K562 (cell line): ENCODE data around the gene LCE2D.

Experiments used
- ARNT ChIP-seq, 2 experiments: fragments of 450-650 bp; IDR thresholded peaks; 2 replicates each; pipeline ENCODE4 v1.6.1; 2016; ENCODE audit warnings: mild to moderate bottlenecking in 1 of 2
- CTCF ChIP-seq, 3 experiments: IDR thresholded peaks in 2 of 3; conservative IDR thresholded peaks in 1 of 3; 2 replicates each; pipeline ENCODE4 v1.5.1; 2011 to 2012; ENCODE audit warnings: low read length in 3 of 3, mild to moderate bottlenecking in 3 of 3, control low read depth in 2 of 3, improper control_type of control experiment in 1 of 3, inconsistent platforms in 1 of 3, low read depth in 1 of 3, mixed read lengths in 1 of 3, moderate library complexity in 1 of 3; ENCODE audit not compliant: insufficient read depth in 2 of 3
- CUX1 ChIP-seq: fragments of 200-800 bp; sonication (Bioruptor generic); IDR thresholded peaks from 2 replicates; pipeline ENCODE4 v1.6.1; 2016; ENCODE audit warnings: missing genetic modification characterization, missing compliant biosample characterization
- EWSR1 ChIP-seq: fragments of 450-650 bp; IDR thresholded peaks from 2 replicates; pipeline ENCODE4 v1.6.1; 2018; ENCODE audit warnings: borderline replicate concordance, mild to moderate bottlenecking, low read depth, moderate library complexity; ENCODE audit not compliant: partially characterized antibody
- MEIS2 ChIP-seq: fragments of 450-650 bp; IDR thresholded peaks from 2 replicates; pipeline ENCODE4 v1.6.1; 2014; ENCODE audit warnings: mild to moderate bottlenecking; ENCODE audit not compliant: partially characterized antibody
- NR1H2 ChIP-seq: sonication (generic); formaldehyde crosslinking; IDR thresholded peaks from 2 replicates; pipeline ENCODE4 v1.4.0; 2020; ENCODE audit warnings: mild to moderate bottlenecking, missing genetic modification reagents
- NRF1 ChIP-seq, 2 experiments: fragments of 450-650 bp; IDR thresholded peaks in 1 of 2; conservative IDR thresholded peaks in 1 of 2; 2 replicates each; pipeline ENCODE4 v1.6.1; 2014; ENCODE audit warnings: mild to moderate bottlenecking in 2 of 2
- SETDB1 ChIP-seq: IDR thresholded peaks from one replicate; pipeline ENCODE4 v1.6.1; 2012; ENCODE audit warnings: low read length, control low read depth, inconsistent platforms
- SMC3 ChIP-seq: conservative IDR thresholded peaks from 2 replicates; pipeline ENCODE4 v1.6.1; 2011; ENCODE audit warnings: low read depth, low read length, improper control_type of control experiment; ENCODE audit not compliant: insufficient read depth
- TCF7 ChIP-seq: sonication (generic); IDR thresholded peaks from 2 replicates; pipeline ENCODE4 v1.6.1; 2016; ENCODE audit warnings: antibody characterized with exemption, borderline replicate concordance
- ZNF274 ChIP-seq: IDR thresholded peaks from 2 replicates; pipeline ENCODE4 v1.6.1; 2011; ENCODE audit warnings: low read depth, mild to moderate bottlenecking, low read length, moderate library complexity, borderline replicate concordance
- ZNF644 ChIP-seq: fragments of 200-800 bp; sonication (Bioruptor generic); IDR thresholded peaks from 2 replicates; pipeline ENCODE4 v1.6.1; 2016; ENCODE audit warnings: low read depth, missing genetic modification characterization, missing compliant biosample characterization
- ZNF75A ChIP-seq: fragments of 450-650 bp; formaldehyde crosslinking; IDR thresholded peaks from 2 replicates; pipeline ENCODE4 v1.4.0; 2020; ENCODE audit warnings: mild to moderate bottlenecking

GRCh38 chr1:152697701-152698600 is 34.8 kb downstream of the LCE2D start, which contains the start of gene LCE2A:
- TF ChIP-seq EWSR1 (no peak), SETDB1 (no peak), ZNF274 (no peak), TCF7 (no peak), SMC3 (no peak), NR1H2 (CRISPR knock-in tag) (no peak), CUX1 (no peak), ZNF644 (no peak), CTCF (IDR thresholded peaks at IDR 0.05 in 2 of 3, conservative IDR thresholded peaks at IDR 0.05 in 1 of 3; ENCODE audit: insufficient read depth in 2 of 3, low read depth in 1 of 3, low read length in 3 of 3) (no peak), MEIS2 (no peak), NRF1 (conservative IDR thresholded peaks at IDR 0.05 in 1 of 2, IDR thresholded peaks at IDR 0.05 in 1 of 2) (no peak), ARNT (IDR thresholded peaks at IDR 0.05) (no peak), ZNF75A (no peak)
